ENCODE results near the gene KRT77. TPM values are rescaled to one million over a fixed set of nuclear protein-coding genes. Genes with fewer than 3 reads are reported as not detected.

The KRT77 gene
- polyA plus RNA-seq, 1 of the 3 experiments (the other 2 are of a cell fraction): not detected

DNA sequence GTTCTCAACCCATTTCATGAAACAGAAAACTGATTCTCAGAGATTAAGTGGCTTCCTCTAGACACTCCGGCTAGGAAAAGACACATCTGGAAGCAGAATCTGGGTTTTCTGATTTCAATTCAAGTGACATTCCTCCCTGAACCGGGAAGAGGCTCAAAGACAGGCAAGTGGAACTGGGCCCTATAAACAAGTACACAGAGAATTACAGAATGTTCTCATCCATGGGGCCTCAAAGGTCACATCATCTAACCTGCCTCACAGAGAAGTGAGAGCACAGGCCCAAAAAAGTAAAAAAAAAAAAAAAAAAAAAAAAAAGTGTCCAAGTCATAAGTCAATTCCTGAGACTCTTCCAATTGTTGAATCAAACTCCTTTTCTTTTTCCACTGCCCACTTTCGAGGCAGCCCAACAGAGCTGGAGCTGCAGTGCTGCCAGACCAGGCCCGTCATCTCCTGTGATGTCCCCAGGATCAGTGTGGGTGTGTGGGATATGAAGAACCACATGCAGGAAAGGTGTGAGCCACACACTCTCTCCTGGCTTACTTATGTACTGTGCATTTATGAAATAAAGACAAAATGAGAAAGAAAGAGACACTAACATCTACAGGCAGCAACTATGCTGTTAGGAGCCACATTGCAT lies 20.3 kb downstream of the KRT77 start:
- H3F3A ChIP-seq (replicated peaks; ENCODE audit: insufficient read depth): no peaks in the 10 kb centered on the region
- H3K9me2 ChIP-seq: no peaks in the 10 kb centered on the region
- no peak overlapping the region for H3K9ac ChIP-seq
- no peak overlapping the region for H2AFZ ChIP-seq (ENCODE audit: low read depth)
- H3K36me3 ChIP-seq (replicated peaks in 1 of 2; ENCODE audit: control insufficient read depth in 1 of 2, insufficient read depth in 2 of 2, low read length in 1 of 2): no peaks in the 10 kb centered on the region
- POLR2A ChIA-PET: no interaction called here
- H3K27ac ChIP-seq (ENCODE audit: low read depth in 2 of 2, low read length in 1 of 2): no peak overlapping the region
- CTCF ChIA-PET: no interaction called here
- no peaks in the 10 kb centered on the region for H4K20me1 ChIP-seq (ENCODE audit: insufficient read depth)
- no peak for DNase-seq
- H3K9me3 ChIP-seq: no peaks in the 10 kb centered on the region
- H3K4me3 ChIP-seq (ENCODE audit: low read depth in 2 of 2, low read length in 1 of 2): no peak overlapping the region
- WGBS (ENCODE audit: low lambda C conversion rate): 15% methylated on average over 4 of the region's 4 CpGs
- no peaks in the 10 kb centered on the region for H3K4me1 ChIP-seq (ENCODE audit: control insufficient read depth in 1 of 2, insufficient read depth in 2 of 2, low read depth in 1 of 2, low read length in 1 of 2)
- TF ChIP-seq GATA2 (CRISPR knock-in tag; IDR thresholded peaks at IDR 0.05) (no peak), FOXM1 (IDR thresholded peaks at IDR 0.05; ENCODE audit: low read depth) (no peak), RFX5 (IDR thresholded peaks at IDR 0.05; ENCODE audit: low read length) (no peak), JUND (IDR thresholded peaks at IDR 0.05) (no peak), MEF2A (IDR thresholded peaks at IDR 0.05; ENCODE audit: borderline replicate concordance, low read depth) (no peak), GABPA (IDR thresholded peaks at IDR 0.05; ENCODE audit: low read depth) (no peak), YY1 (IDR thresholded peaks at IDR 0.05; ENCODE audit: low read depth) (no peak), NRF1 (IDR thresholded peaks at IDR 0.05; ENCODE audit: low read depth, low read length) (no peak), TEAD4 (IDR thresholded peaks at IDR 0.05; ENCODE audit: borderline replicate concordance, insufficient read depth) (no peak), SIN3A (IDR thresholded peaks at IDR 0.05; ENCODE audit: borderline replicate concordance, low read depth, low read length) (no peak), RXRA (IDR thresholded peaks at IDR 0.05; ENCODE audit: borderline replicate concordance, low read depth) (no peak), EZH2phosphoT487 (IDR thresholded peaks at IDR 0.05; ENCODE audit: borderline replicate concordance, low read depth) (no peak), MXI1 (IDR thresholded peaks at IDR 0.05; ENCODE audit: low read depth, low read length) (no peak), EP300 (IDR thresholded peaks at IDR 0.05; ENCODE audit: borderline replicate concordance in 1 of 2, low read depth in 1 of 2, low read length in 1 of 2) (no peak), POLR2AphosphoS5 (IDR thresholded peaks at IDR 0.05; ENCODE audit: low read depth, low read length) (no peak), CHD2 (IDR thresholded peaks at IDR 0.05; ENCODE audit: low read length, partially characterized antibody) (no peak)
- TF ChIP-seq, protein P1, sequence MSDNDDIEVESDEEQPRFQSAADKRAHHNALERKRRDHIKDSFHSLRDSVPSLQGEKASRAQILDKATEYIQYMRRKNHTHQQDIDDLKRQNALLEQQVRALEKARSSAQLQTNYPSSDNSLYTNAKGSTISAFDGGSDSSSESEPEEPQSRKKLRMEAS (IDR thresholded peaks at IDR 0.05; ENCODE audit: low read depth): no peak
- TF ChIP-seq, protein P2, sequence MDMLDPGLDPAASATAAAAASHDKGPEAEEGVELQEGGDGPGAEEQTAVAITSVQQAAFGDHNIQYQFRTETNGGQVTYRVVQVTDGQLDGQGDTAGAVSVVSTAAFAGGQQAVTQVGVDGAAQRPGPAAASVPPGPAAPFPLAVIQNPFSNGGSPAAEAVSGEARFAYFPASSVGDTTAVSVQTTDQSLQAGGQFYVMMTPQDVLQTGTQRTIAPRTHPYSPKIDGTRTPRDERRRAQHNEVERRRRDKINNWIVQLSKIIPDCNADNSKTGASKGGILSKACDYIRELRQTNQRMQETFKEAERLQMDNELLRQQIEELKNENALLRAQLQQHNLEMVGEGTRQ (IDR thresholded peaks at IDR 0.05; ENCODE audit: borderline replicate concordance, low read depth, low read length): no peak
- TF ChIP-seq, protein P3, sequence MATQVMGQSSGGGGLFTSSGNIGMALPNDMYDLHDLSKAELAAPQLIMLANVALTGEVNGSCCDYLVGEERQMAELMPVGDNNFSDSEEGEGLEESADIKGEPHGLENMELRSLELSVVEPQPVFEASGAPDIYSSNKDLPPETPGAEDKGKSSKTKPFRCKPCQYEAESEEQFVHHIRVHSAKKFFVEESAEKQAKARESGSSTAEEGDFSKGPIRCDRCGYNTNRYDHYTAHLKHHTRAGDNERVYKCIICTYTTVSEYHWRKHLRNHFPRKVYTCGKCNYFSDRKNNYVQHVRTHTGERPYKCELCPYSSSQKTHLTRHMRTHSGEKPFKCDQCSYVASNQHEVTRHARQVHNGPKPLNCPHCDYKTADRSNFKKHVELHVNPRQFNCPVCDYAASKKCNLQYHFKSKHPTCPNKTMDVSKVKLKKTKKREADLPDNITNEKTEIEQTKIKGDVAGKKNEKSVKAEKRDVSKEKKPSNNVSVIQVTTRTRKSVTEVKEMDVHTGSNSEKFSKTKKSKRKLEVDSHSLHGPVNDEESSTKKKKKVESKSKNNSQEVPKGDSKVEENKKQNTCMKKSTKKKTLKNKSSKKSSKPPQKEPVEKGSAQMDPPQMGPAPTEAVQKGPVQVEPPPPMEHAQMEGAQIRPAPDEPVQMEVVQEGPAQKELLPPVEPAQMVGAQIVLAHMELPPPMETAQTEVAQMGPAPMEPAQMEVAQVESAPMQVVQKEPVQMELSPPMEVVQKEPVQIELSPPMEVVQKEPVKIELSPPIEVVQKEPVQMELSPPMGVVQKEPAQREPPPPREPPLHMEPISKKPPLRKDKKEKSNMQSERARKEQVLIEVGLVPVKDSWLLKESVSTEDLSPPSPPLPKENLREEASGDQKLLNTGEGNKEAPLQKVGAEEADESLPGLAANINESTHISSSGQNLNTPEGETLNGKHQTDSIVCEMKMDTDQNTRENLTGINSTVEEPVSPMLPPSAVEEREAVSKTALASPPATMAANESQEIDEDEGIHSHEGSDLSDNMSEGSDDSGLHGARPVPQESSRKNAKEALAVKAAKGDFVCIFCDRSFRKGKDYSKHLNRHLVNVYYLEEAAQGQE (IDR thresholded peaks at IDR 0.05; ENCODE audit: low read depth, low read length): no peak
- TF ChIP-seq, protein P4, sequence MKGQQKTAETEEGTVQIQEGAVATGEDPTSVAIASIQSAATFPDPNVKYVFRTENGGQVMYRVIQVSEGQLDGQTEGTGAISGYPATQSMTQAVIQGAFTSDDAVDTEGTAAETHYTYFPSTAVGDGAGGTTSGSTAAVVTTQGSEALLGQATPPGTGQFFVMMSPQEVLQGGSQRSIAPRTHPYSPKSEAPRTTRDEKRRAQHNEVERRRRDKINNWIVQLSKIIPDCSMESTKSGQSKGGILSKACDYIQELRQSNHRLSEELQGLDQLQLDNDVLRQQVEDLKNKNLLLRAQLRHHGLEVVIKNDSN (IDR thresholded peaks at IDR 0.05; ENCODE audit: borderline replicate concordance, low read depth): no peak
- H3K79me2 ChIP-seq (ENCODE audit: insufficient read depth): no peaks in the 10 kb centered on the region
- no peak overlapping the region for H3K4me2 ChIP-seq
- peaks cover 57% of the 10 kb centered on the region for H3K27me3 ChIP-seq (ENCODE audit: insufficient read depth)

All from SK-N-SH (cell line).